Fibroblast of skin of scalp (primary cell): Measurements from ENCODE around the gene CIITA.
A peak's percentile ranks its signal among the peaks of the same experiment; 100 is the strongest.
"Not testable (repeated sequence)": the region's sequence is repeated elsewhere in the genome, so short reads cannot be mapped to it uniquely, and the experiment has no call there.

Source experiments
- DNase-seq: peaks from one replicate; pipeline ENCODE4 v3.0.0-alpha.2; 2013

Gene CIITA

DNA sequence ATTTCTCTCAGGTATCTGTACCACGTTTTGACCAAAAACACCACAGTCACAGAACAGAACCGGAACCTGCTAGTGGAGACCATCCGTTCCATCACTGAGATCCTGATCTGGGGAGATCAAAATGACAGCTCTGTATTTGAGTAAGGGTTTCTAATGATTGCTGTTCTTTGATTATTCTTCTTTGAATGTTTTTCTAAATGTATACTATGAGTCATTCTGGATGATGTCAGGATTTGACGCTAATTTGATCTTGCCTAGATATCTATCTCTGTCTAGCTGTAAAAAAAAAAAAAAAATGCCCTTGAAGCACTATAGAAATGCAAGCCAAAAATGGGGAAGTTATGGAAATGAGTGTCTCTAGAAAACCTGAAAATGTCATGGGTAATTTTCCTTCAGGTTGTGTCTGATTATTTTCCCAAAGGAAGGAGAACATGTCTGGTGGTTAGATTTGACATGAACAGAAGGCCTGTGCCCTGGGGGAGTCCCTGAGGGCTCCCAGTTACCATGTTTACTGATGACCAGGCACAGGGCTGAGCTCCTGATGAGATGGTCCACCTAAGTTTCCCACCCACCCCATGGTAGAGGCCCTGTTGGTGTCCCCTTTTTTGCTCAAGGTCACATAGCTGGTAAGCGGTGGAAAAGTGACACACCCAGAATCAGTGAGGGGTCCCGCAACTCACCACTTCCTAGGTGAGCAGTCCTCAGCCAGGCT is 80.9 kb downstream of the CIITA start:
- no peak for DNase-seq

DNA sequence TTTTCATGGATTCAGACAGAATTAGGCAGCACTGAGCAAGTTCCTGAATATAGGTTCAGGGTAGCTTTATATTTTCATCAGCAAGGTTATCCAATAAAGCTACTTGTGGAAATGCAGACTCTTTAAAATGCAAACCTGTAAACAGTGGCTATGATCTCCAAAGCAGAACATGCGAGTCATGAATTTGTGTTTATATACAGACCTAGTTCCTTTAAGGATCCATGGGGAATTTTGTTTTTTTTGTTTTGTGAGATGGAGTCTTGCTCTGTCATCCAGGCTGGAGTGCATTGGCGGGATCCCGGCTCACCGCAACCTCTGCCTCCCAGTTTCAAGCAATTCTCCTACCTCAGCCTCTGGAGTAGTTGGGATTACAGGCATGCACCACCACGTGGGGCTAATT is 82.2 kb downstream of the CIITA start:
- DNase-seq = no peak

DNA sequence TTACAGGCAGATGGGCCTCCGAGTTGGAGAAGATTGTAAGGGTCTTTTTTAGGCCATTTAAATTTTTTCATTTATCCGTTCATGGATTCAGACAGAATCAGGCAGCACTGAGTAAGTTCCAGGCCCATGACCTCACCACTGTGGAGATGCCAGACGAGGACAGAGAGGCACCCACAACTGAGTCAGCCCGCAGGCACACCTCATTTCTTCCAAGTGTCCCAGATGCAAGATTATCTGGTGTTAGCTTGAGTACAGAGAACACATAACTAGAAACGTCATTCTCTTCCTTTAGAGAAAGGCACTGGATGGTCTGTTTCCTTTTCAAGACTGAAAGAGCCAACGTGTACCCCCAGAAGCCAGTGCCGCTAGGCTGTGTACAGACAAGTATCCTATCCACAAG is 84.2 kb downstream of the CIITA start:
- peak; percentile 67 for DNase-seq

DNA sequence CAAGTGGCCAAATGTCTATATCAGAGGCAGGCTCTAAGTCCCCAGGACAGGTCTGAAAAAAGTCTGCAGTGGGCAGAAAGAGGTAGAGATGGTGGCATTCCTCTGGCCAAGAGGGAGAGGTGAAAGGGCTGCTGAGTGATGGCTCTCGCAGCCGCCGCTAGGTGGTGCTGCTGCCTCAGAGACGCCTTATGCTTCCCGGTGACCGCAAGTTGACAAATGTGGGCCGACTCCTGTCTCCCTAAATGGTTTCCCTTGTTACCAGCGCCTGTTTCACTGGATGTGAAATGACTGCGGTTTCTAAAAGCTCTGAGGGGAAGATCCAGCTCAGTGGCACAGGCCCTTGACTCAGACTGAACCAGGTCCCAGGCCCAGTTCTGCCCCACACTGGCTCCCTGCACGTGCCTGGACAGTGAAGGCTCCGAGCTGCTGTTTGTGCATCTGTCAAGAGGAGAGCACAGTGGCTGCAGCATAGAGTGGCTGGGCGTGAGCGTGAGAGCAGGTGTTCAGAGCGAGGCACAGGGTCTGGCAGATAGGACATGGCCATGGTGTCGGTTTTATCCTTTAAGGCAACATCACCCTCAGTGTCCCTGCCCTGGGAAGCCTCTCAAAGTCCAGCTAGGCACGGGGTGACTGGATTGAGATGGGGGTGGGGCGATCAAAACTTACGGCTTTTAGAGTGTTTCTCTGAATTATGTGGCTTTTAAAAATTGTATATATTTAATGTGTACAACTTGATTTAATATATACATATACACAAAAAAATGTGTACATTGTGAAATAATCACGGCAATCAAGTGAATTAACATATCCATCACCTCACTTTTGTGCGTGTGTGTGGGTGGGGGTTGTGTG is 87.3 kb downstream of the CIITA start:
- DNase-seq = peak; percentile 82

DNA sequence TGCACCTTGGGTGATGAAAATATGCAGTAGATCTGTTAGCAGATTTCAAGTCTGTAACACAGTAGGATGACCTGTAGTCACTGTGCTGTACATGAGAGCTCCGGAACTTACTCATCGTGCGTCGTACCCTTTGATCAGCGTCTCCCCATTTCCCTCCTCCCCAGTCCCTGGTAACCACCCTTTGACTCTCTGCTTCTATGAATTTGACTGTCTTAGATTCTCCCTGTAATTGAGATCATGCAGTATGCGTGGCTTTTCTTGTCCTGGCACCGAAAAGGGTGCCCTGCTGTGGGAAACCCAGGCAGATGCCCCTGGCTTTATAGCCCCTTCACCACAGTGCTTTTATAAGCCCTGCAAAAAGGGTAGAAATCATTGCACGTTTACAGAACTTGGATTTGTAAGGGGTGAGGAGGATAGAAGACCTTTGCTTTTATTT is 87.9 kb downstream of the CIITA start:
- DNase-seq = no peak

DNA sequence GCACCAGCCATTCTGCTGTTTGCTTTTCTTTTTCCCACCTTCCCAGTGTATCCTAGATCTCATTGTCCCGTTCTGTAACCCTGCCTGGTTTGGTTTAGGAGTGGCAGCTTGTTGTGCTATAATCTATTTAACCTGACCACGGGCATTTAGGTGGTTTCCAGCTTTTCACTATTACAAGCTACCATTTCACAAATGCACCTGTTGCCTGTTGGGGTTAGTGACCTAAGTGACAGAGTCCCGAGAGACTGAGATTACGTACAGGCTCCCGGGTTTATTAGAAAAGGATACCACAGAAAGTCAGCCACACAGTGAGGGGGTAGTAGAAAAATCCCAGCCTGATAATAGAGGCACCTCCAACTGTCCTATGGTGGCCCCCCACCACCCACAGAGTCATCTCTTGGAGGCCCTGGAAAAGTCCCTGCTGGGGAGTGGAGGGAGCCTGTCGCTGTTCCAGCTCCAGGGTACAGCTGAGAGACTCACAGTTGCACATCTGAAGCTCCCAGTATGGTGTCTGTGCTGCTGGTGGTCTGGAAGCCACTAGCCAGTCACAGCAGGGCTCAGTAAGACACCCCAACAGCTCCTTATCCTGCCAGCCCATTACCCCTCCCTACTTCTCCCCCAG is 88.5 kb downstream of the CIITA start:
- no peak for DNase-seq

DNA sequence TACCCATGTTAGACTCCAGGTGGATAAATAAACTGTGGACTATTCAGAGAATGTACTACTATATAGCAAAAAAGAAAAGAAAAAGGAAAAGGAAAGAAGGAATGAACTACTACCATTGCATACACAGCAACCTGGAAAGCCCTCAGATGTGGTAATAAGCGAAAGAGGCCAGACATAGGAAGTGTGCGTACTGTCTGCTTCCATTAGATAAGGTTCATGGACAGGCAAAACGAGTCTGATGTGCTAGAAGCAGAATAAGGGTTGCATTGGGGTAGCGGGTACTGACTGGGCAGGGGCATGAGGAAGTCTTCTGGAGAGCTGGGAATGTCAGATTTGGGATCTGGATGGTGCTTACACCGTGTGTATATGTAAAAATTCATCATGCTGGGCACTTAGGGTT is 89.1 kb downstream of the CIITA start:
- no peak for DNase-seq

DNA sequence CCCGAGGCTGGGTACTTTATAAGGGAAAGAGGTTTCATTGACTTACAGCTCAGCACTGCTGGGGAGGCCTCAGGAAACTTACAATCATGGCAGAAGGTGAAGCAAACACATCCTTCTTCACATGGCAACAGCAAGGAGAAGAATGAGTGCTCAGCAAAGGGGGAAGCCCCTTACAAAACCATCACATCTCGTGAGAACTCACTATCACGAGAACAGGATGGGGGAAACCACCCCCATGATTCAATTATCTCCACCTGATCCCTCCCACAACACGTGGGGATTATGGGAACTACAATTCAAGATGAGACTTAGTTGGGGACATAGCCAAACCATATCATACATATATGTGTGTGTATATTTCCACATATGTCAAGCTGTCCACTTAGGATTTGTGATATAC is 89.6 kb downstream of the CIITA start:
- not testable (repeated sequence) for DNase-seq

DNA sequence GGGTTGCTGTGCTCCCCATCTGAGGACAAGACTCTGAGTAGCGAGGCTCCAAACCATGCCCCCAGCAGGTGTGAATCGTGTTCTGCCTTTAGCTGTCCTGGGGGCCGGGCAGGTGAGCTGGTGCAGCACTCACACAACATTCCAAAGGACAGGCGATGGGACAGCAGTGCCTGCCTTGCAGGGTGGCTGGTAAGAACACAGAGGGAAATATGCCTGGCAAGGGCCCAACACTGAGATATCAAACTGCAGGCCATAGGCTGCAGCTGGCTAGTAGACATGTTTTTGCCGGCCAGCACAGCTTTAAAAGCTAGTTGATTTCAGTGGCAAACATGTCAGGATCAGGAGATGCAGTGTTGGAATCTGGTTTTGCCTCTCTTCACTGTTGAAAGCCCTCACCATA is 91.0 kb downstream of the CIITA start:
- DNase-seq = no peak

DNA sequence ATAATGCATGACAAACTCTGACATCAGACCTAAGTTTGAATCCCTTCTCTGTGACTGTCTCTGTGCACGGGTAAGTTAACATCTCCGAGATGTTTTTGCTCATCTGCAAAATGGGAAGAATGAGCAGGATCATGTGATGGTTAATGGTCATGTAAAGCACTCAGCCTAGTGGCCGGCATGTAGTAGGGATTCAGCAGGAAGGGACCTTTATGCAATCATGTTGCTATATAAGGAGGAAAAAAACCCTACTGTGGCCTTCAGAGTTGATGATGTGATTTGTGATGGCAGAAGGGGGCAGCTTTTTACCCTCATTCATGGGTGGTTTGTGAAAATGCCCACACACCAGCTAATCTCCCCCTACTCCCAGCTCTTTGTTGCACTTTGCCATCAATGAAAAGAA is 91.5 kb downstream of the CIITA start:
- DNase-seq = no peak

DNA sequence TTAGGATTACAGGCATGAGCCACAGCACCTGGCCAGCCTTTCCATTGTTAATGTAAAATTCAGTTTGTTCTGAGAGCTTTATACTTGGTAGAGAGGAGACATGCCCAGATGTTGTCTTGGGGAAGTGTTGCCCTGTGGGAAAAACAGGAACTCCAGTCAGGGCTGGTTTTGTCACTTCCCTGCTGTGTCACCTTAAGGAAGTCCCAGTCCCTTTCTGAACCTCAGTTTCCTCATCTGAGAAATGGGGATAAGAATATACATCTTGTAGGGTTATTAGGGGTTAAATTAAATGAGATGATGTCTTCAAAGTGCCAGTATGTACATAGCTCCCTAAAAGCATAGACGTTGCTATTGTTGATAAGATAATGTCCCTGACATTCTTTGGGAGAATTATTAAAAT is 92.6 kb downstream of the CIITA start:
- DNase-seq = no peak

DNA sequence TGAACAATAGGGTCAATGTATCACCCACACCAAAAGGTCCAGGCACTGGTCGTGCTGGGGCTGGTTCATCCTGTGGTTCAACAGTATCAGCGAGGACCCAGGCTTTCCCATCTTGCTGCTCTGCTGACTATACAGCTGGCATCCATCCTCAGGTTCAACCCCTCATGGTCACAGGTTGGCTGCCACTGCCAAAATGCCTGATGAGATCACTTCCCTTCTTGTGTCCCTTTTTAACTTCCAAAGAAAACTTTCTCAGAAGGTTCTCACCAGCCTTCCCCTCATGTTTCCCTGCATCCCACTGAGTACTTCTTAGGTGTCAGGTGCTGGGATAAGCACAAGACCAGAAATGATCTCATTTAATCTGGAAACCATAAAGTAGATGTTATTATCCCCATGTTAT is 93.1 kb downstream of the CIITA start:
- no peak for DNase-seq

DNA sequence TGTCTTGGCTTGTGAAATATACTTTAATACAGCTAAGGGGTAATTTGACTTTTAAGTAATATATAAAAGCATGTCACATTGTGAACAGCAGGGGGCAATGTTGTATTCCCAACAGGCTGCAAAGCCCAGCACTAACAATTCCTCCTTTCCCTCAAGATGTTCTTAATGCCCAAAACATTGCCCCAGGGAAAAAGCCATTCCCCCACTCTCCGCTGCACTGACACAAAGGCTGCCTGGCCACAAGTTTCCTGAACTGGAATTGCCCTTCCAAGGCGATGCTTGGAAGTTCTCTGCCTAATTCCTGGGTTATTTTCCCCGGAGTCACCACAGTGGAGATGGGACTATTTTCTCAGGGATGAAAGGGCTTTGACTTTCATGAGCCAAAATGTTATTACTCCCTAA is 94.6 kb downstream of the CIITA start:
- peak; percentile 93 for DNase-seq

DNA sequence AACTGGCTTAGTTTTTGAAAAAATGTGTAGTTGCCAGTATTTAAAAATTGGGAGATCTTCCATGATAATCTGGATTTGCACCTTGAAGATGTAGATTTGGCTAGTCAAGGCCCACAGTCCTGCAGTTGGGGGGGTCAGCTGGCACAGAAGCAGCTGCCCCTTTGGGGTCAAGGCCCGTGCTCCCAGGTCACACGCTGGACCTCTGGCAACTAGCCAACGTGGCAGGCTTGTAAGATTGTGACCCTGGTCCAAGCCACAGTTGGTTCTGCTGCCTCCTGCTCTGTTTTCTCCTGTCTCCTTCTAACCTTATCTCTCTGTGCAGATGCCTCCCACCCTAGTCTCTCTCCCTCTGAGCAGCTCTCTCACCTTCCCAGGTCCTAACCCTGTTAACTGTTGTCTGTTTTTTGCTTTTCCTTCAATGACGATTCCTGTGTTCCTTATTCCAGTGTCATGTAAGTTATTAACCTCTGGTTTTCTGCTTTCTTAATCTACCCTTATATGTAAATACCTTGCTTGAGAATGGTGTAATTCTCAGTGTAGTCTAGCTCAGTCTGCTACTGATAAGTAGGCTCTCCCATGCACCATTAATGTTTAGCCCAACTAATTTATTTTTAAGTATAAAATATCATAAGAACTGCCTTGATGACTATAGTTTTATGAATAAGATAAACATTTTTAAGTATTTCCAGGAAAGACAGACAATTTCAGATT is 95.3 kb downstream of the CIITA start:
- DNase-seq = no peak

DNA sequence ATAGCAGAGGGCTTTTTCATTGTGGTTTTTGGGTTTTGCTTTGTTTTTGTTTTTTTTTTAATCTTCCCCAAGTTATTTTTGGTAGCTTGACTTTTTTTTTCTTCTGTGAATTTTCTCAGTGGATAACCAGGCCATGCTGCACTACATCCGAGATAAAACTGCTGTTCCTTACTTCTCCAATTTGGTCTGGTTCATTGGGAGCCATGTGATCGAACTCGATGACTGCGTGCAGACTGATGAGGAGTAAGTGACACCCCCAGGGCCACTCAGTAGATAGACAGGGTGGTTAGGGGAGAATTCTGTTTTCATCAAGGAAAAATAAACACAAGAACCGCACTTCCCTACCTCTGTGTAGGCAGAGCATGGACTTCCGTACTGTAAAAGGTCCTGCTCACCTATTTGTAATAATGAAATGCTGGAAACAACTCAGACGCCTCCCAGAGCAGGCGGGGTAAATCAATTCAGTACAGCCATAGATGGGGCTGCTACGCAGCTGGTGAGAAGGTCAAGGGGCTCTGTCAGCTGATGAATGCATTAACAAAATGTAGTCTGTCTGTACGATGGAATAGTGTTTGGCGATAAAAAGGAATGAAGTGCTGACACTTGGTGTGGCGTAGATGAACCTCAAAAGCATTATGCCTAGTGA is 95.9 kb downstream of the CIITA start:
- DNase-seq = no peak

DNA sequence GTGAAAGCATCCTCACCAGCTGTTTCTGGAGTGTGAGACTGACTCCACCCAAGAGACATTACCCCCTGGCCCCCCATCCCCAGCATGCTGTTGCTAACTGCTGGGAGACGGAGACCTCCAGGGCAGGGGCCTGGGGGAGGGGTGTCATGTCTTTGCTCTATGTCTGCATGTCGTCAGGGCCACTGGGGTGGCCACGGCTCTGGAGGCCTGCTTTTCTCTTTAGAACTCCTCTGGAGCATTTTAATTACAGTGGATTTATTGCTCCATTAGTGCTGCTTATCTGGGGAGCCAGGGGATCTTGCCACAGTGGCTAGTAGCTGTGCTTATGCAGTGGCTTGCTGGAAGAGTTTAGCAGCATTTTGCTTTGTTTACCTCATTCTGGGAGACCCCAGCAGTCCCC is 99.6 kb downstream of the CIITA start:
- no peak for DNase-seq

DNA sequence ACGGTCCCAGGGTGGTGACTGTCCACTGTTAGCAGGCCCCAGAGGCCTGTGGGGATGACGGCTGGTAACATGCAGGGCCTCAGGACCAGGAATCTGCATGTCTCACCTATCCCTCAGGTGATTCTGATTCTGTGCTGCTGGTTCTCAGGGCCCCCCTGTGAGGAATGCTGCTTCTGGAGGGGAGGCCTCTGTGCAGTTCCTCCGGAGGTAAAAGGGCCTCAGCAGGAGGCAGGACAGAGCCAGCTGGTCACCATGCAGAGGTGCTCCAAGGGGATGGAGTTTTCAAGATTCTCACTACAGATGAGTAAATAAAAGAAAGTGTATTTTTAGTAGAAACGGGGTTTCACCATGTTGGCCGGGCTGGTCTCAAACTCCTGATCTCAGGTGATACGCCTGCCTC is 101.1 kb downstream of the CIITA start:
- no peak for DNase-seq

DNA sequence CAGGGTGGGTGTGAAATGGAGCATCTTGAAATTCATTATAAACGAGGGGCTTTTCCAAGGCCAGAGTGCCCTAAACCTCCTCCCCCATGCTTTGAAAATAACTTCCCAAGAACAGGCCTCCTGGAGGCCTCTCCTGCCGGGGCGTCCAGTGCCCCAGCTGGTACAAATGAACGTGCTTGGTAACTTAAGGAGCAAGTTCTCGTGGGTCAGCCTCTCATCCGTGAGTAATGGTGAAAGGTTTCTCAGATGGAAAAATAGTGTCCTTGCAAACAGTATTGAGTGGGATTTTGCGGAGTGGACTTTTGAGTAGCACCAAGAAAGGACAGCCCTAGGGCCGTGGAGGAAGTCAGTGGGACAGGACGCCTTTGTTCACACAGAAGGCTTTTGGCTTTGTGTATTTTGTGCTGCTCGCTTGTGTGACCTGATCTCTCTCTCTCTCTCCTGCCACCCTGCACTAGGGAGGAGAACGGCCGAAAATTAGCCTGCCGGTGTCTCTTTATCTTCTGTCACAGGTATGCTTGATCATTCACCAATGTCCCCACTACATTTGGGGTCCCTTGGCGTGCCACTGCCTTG is 102.0 kb downstream of the CIITA start:
- no peak for DNase-seq

DNA sequence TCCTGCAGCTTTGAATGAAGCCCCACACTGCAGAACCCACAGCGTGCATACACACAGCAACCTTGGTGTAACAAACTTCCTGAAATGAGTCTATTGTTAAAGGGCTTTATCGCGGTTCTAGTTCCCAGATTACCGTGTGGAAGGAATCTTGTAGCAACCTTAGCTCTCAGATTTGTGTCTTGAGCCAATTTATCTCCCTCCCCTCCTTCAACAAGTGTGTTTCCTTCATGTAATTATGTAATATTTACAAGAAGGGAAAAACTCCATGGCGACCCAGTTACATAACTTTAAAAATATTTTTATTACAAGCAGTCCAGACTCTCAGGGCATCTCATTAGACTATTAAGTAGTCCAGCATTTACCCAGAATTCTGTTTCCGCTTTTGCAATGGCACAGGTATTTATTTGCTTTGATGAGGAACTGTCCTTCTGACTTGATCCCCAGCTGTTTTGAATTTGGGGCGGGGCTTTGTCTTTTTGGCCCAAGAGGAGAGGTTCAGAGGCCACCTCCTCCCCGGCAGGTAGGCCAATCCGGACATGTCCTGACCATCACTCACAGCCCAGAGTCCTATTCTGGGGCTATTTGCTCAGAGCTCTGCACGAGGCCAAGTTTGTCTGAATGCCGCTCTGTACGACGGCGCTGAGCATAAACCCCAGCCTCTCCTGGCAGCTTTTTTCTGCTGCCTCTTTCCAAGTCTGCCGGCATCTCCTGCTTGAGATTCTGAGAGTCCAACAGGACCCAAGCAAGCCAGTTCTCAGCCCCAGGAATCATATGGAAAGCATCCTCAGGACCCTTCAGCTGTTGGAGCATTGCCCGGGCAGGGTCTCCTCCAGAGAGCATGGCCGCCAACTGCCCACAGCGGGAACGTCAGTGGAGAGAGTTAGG is 103.0 kb downstream of the CIITA start:
- no peak for DNase-seq

DNA sequence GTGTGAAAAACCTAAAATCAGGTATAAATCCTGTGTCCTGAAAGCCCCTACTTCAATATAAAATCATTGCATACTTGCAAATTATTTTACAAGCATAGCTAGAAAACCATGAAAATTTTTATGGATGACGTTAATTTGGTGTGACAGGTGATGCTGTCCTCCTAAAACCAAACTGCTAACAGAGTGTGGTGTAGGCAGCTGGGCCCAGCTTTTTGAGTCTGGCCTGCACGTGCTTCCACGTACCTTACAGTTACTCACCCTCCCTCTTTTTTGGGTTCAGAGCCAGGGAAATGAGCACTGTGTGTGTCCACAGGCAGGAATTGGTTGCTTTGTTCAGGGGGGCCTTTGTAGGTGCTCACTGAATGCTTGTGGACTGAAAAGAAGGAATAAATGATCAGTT is 103.8 kb downstream of the CIITA start:
- DNase-seq = no peak

DNA sequence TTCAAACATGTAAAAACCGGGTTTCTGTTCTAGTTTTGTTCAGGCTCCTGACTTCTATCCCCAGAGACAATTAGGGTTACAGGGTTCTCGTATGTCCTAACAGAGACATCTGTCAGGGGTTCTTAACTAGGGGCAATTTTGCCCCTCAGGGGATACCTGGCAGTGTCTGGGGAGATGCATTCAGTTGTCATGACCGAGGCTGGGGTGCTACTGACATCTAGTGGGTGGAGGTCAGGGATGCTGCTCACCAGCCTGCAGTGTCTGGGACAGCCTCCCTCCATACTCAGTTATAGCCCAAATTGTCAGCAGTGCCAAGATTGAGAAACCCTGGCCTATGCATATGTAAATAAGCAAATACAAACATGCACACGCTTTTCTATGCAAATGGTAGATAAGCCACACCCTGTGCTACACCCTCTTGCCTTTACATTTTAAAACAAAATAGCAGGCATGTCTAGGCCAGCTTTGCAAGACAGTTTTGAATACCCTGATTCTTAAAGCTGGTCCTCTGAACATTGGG is 104.8 kb downstream of the CIITA start:
- no peak for DNase-seq
